Central memory CD4-positive, alpha-beta T cell (primary cell): Measurements from ENCODE around the gene KPNA4.

Experiments used
- DNase-seq: peaks from one replicate; pipeline ENCODE4 v3.0.0; 2022

KPNA4 gene

GRCh38 chr3:160448845-160449635 is 116.3 kb downstream of the KPNA4 start:
- DNase-seq: no peak

GRCh38 chr3:160447544-160447943 is 117.8 kb downstream of the KPNA4 start:
- no peak for DNase-seq

GRCh38 chr3:160446522-160447056 is 118.8 kb downstream of the KPNA4 start:
- no peak for DNase-seq

GRCh38 chr3:160445854-160446253 is 119.5 kb downstream of the KPNA4 start:
- no peak for DNase-seq
